K562 (cell line): Measurements from ENCODE around the gene FLAD1. TPM values are rescaled to one million over a fixed set of nuclear protein-coding genes. Genes with fewer than 3 reads are reported as not detected.

Experiments
- ATAC-seq: fragments of 200-7000 bp; cut with Tn5 transposase; 3 replicates; pipeline ENCODE4 v1.9.1; 2020; ENCODE audit warnings: moderate library complexity
- BruUV-seq: library from RNA; stranded (reverse); fragments of 400-500 nt; replicated peaks from 2 replicates; lab custom pipeline; 2021; lab: Mats Ljungman, UMichigan
- CTCF ChIA-PET: fragments of 300-600 bp; formaldehyde crosslinking; extraction: SDS; loops from one replicate; lab custom pipeline; 2021; ENCODE audit warnings: low intra/inter-chr PET ratio; lab: Yijun Ruan, JAX
- POLR2A ChIA-PET: fragments of 300-600, 350-650 bp; sonication (Branson Sonifier 250); formaldehyde crosslinking; extraction: SDS; loops from one replicate; lab custom pipeline; 2021; ENCODE audit warnings: antibody characterized with exemption, inconsistent platforms; lab: Yijun Ruan, JAX
- DNase-seq, 4 experiments: peaks; one replicate each; pipeline versions ENCODE4 v3.0.0 to v3.0.0-alpha.2; 2011 to 2018; ENCODE audit warnings: low spot score in 3 of 4, mixed read lengths in 3 of 4; ENCODE audit errors: extremely low read depth in 1 of 4
- FAIRE-seq: peaks from 2 replicates; lab custom pipeline; 2011; peaks lifted over from hg19 to GRCh38; lab: Jason Lieb, UNC
- H2AFZ ChIP-seq: 2 replicates; pipeline ENCODE4 v1.6.0; 2011; ENCODE audit warnings: low read depth, low read length, control low read depth, inconsistent platforms
- H3K27ac ChIP-seq: fragments of 200-600 bp; 3 replicates; pipeline ENCODE4 v1.8.0; 2011; ENCODE audit warnings: low read depth, mild to moderate bottlenecking, control low read depth, inconsistent platforms, low read length, moderate library complexity, mixed read lengths; ENCODE audit errors: extremely low read depth
- H3K27me3 ChIP-seq, 2 experiments: fragments of 300-600 bp in 1 of 2; 2 replicates in 1 of 2; 3 replicates in 1 of 2; pipeline versions ENCODE4 v1.6.0 to v1.8.0; 2011; ENCODE audit warnings: inconsistent platforms in 2 of 2, low read length in 2 of 2, mild to moderate bottlenecking in 1 of 2, mixed read lengths in 1 of 2, moderate library complexity in 1 of 2; ENCODE audit not compliant: control insufficient read depth in 2 of 2, insufficient read depth in 2 of 2
- H3K36me3 ChIP-seq: fragments of 300-600 bp; 3 replicates; pipeline ENCODE4 v1.8.0; 2011; ENCODE audit warnings: mild to moderate bottlenecking, low read length, inconsistent platforms; ENCODE audit not compliant: control insufficient read depth, insufficient read depth
- H3K4me1 ChIP-seq, 2 experiments: fragments of 200-600 bp in 1 of 2; replicated peaks in 1 of 2; 2 replicates in 1 of 2; 3 replicates in 1 of 2; pipeline versions ENCODE4 v1.5.1 to v1.8.0; 2011; ENCODE audit warnings: inconsistent platforms in 2 of 2, low read length in 2 of 2, mild to moderate bottlenecking in 1 of 2, mixed read lengths in 1 of 2, moderate library complexity in 1 of 2; ENCODE audit not compliant: control insufficient read depth in 2 of 2, insufficient read depth in 2 of 2
- H3K4me2 ChIP-seq: 2 replicates; pipeline ENCODE4 v1.6.1; 2011; ENCODE audit warnings: low read length, control low read depth, inconsistent platforms, mixed read lengths; ENCODE audit not compliant: insufficient read depth
- H3K4me3 ChIP-seq: fragments of 200-600 bp; sonication (generic), shearing (Covaris generic); 2 replicates; pipeline ENCODE4 v1.5.1; 2016; ENCODE audit warnings: control low read depth, inconsistent platforms
- H3K79me2 ChIP-seq: fragments of 200-600 bp; 3 replicates; pipeline ENCODE4 v1.8.0; 2011; ENCODE audit warnings: low read length, inconsistent platforms; ENCODE audit not compliant: control insufficient read depth, insufficient read depth
- H3K9ac ChIP-seq, 2 experiments: 2 replicates each; pipeline versions ENCODE4 v1.6.0 to v1.6.1; 2011; ENCODE audit warnings: low read depth in 2 of 2, low read length in 2 of 2, control low read depth in 1 of 2, inconsistent platforms in 1 of 2, mild to moderate bottlenecking in 1 of 2, mixed read lengths in 1 of 2; ENCODE audit not compliant: insufficient read depth in 1 of 2
- H3K9me1 ChIP-seq: one replicate; pipeline ENCODE4 v1.6.0; 2011; ENCODE audit warnings: inconsistent platforms, mild to moderate bottlenecking, low read length, moderate library complexity; ENCODE audit not compliant: control insufficient read depth, insufficient read depth
- H3K9me3 ChIP-seq: replicated peaks from 2 replicates; pipeline ENCODE4 v1.5.1; 2011; ENCODE audit warnings: low read depth, low read length, inconsistent platforms; ENCODE audit not compliant: control insufficient read depth, insufficient read depth
- H4K20me1 ChIP-seq: replicated peaks from 2 replicates; pipeline ENCODE4 v1.6.1; 2011; ENCODE audit warnings: low read length, inconsistent platforms, mixed read lengths; ENCODE audit not compliant: control insufficient read depth, insufficient read depth
- CEBPB ChIP-seq: fragments of 450-650 bp; IDR thresholded peaks from 2 replicates; pipeline ENCODE4 v1.6.1; 2016; ENCODE audit warnings: missing genetic modification characterization, missing compliant biosample characterization
- HBP1 ChIP-seq: fragments of 450-650 bp; formaldehyde crosslinking; IDR thresholded peaks from 2 replicates; pipeline ENCODE4 v1.4.0; 2022; ENCODE audit warnings: missing genetic modification characterization
- PKNOX1 ChIP-seq: fragments of 450-650 bp; IDR thresholded peaks from 2 replicates; pipeline ENCODE4 v1.6.1; 2016
- YBX1 ChIP-seq: fragments of 450-650 bp; IDR thresholded peaks from 2 replicates; pipeline ENCODE4 v1.7.1; 2016; ENCODE audit warnings: mild to moderate bottlenecking
- ZNF655 ChIP-seq: fragments of 250-450 bp; sonication (Bioruptor Pico); IDR thresholded peaks from 2 replicates; pipeline ENCODE4 v1.5.0; 2021
- WGBS: fragments of 100-300 bp; shearing (Covaris generic); methylation state at CpG from one replicate; pipeline ENCODE4 v1.1.6; 2016; ENCODE audit warnings: low coverage, mixed read lengths; ENCODE audit not compliant: insufficient coverage; ENCODE audit errors: missing lambda C conversion rate; 5-methylcytosine and 5-hydroxymethylcytosine counted together
- in situ Hi-C: fragments of 300-500 bp; cut with MboI; formaldehyde crosslinking; loops from 4 replicates; pipeline ENCODE4 v1.15.0; 2018; ENCODE audit warnings: inconsistent platforms, mixed read lengths
- intact Hi-C: fragments of 100-400 bp; cut with micrococcal nuclease; formaldehyde crosslinking; loops from 2 replicates; pipeline ENCODE4 v1.14.2; 2022
- polyA plus RNA-seq, 8 experiments: library from polyadenylated mRNA; depleted of rRNA in 4 of 8; stranded (reverse) in 5 of 8; unstranded in 3 of 8; fragments of >200 nt; fragmentation: Nextera tagmentation in 2 of 8; fragmentation: Illumina TruSeq in 1 of 8; extraction: Ambion mirVana in 2 of 8; extraction: Trizol in 1 of 8; gene quantifications; 2 replicates each; pipeline versions ENCODE4 v1.2.1 to v1.2.3, GENCODE V29; 2011 to 2014; ENCODE audit warnings: inconsistent platforms in 1 of 8, missing spikeins in 1 of 8
- total RNA-seq, 7 experiments: library from RNA; depleted of rRNA in 6 of 7; stranded (reverse); fragments of >200 nt in 6 of 7; fragmentation: Illumina TruSeq in 2 of 7; extraction: Trizol in 2 of 7; gene quantifications; 2 replicates each; pipeline versions ENCODE4 v1.2.1 to v1.2.3, GENCODE V29; 2011 to 2021; ENCODE audit warnings: low replicate concordance in 1 of 7

FLAD1 gene
- total and polyA plus RNA-seq, 9 of the 15 experiments (the other 6 are each of a cell fraction or from before 2014, with no cell fraction given) = 24.9 to 85.8 (median 67.0) TPM

GRCh38 chr1:155024315-155024714 is 41.2 kb downstream of the FLAD1 start:
- intact Hi-C loops = no loop called here

More at GRCh38 chr1:155024315-155024714, 41.2 kb downstream of the FLAD1 start:
- H3K4me3 ChIP-seq = no peak overlapping the region
- POLR2A ChIA-PET = no interaction called here
- no peaks in the 10 kb centered on the region for H3K27me3 ChIP-seq
- peaks cover 13 to 16% of the 10 kb centered on the region in 2 experiments; a peak in 3 of 5 replicates for H3K4me1 ChIP-seq
- H3K4me2 ChIP-seq = no peak overlapping the region
- H3K9me3 ChIP-seq = no peaks in the 10 kb centered on the region
- H4K20me1 ChIP-seq = no peaks in the 10 kb centered on the region
- H3K36me3 ChIP-seq = no peaks in the 10 kb centered on the region
- ATAC-seq = no peak
- BruUV-seq = no TSS peak
- CTCF ChIA-PET = no interaction called here
- WGBS = 89% methylated on average over 9 of the region's 9 CpGs
- DNase-seq = no peak
- TF ChIP-seq ZNF655 (CRISPR knock-in tag) (no peak), YBX1 (no peak), PKNOX1 (no peak), CEBPB (no peak), HBP1 (no peak)
- in situ Hi-C loops = no loop called here
- H3K79me2 ChIP-seq = no peaks in the 10 kb centered on the region
- no peak overlapping the region for H3K9ac ChIP-seq
- no peak overlapping the region for H2AFZ ChIP-seq
- FAIRE-seq = no peak
- H3K27ac ChIP-seq = no peak overlapping the region
- H3K9me1 ChIP-seq = no peaks in the 10 kb centered on the region
